Measurements from ENCODE around the gene MPP4.

DNA sequence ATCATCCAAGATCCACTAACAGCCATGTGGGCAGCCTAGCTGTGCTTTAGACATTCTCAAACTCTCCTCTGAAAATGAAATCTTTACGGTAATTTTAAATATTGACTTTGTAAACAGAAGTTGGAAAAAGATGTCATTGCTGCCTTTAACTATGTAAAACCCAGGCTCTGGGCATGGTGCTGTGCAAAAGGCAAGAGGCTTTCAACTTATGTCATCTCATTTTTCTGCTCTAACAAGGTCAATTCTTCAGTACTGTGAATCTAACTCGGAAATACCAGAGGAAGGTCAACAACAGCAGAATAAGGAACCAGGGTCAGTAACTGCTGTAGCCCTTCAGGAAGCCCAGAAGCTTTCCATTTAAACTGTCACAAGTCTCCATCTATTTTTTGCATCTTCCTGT lies 37.0 kb upstream of the MPP4 start:
- TF ChIP-seq EZH2 (IDR thresholded peaks at IDR 0.05; ENCODE audit: low read depth) (no peak), CTCF (conservative IDR thresholded peaks at IDR 0.05) (no peak)

Data from PC-9 (cell line).